Measurements from ENCODE around the gene POLR2J.

The POLR2J gene

DNA sequence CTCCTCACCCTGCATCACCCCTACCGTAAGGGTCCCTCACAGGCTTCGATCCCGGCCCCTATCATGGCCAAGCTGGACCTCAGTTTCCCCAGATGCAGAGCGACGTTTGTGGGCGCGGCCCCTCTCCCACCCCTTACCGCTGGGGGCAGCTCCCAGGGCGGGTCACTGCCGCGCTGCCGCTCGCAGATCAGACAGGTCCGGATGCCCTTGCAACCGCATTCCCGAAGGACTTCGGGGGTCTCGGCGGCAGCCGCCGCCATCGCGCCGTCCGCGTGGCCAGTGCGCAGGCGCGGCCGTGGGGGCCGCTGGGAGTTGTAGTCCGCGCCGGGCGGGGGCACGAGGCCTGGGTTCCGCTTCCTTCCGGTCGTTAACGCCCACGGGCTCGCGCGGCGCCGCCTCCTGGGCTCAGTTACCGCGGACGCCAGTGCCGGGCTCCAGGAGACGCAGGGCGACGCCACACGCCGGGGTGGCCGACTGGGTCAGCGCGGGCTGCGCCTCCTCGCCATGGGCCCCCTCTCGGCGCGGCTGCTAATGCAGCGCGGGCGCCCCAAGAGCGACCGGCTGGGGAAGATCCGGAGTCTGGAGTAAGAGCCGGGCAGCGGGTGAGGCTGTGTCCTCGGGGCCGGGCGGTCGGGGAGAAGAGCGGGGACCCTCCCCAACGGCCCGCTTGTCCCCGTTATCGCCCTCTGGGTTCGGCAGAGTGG lies 14.0 kb downstream of the POLR2J start, which contains the start of the genes ALKBH4 and LRWD1:
Gene ALKBH4, minus strand, starts transcription at position 287 of the 704 bp plus-strand sequence. Its CDS starts 27 bp downstream, at position 260.
Gene LRWD1, plus strand, starts transcription at position 408 of the 704 bp plus-strand sequence. Its CDS starts 97 bp downstream, at position 505.
- TF ChIP-seq GATA3 (IDR thresholded peaks at IDR 0.05; ENCODE audit: low read depth, low read length) (no peak), GATA2 (IDR thresholded peaks at IDR 0.05; ENCODE audit: low read depth, low read length) (0 out of 2 replicates have a peak, but pooled peaks have one; percentile 19)

GRCh38 chr7:102463841-102464576 lies 14.7 kb downstream of the POLR2J start:
- TF ChIP-seq GATA2 (IDR thresholded peaks at IDR 0.05; ENCODE audit: low read depth, low read length) (no peak), GATA3 (IDR thresholded peaks at IDR 0.05; ENCODE audit: low read depth, low read length) (no peak)

- TF ChIP-seq GATA3 (IDR thresholded peaks at IDR 0.05; ENCODE audit: low read depth, low read length), result no peak
- TF ChIP-seq GATA2 (IDR thresholded peaks at IDR 0.05; ENCODE audit: low read depth, low read length), result no peak
These were observed 18.3 kb downstream of the POLR2J start for GRCh38 chr7:102460467-102460866.

DNA sequence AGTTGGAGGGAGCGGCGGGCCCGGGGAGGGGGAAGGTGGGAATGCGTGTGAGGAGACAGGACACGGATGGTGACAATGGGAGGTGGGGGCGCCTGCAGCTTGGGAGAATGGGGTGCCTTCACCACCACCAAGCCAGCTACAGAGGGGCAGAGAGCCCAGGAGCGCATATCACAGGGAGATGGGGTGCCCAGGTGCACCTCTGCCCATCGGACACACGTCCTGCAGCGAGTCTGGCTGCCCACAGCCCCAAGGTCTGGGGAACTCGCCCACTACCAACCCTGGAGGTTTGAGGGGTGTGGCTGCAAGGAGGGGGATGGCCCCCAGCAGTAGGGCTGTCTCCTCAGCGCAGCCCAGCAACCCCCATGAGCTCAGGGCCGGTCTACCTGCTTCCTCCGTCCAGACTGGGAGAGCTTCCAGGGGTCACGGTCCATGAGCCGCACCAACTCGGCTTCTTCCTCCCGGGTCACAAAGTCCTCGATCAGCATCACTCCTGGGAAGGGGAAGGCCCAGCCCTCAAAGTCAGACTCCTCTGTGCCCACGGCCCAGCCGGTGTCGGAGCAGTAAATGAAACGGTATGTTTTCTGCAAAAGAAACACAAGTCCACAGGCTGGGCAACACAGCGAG lies 19.4 kb downstream of the POLR2J start:
- no peak for TF ChIP-seq GATA3 (IDR thresholded peaks at IDR 0.05; ENCODE audit: low read depth, low read length)
- TF ChIP-seq GATA2 (IDR thresholded peaks at IDR 0.05; ENCODE audit: low read depth, low read length), result no peak

- no peak for TF ChIP-seq GATA3 (IDR thresholded peaks at IDR 0.05; ENCODE audit: low read depth, low read length)
- TF ChIP-seq GATA2 (IDR thresholded peaks at IDR 0.05; ENCODE audit: low read depth, low read length), result no peak
These were observed 21.3 kb downstream of the POLR2J start for GRCh38 chr7:102457352-102457924.

DNA sequence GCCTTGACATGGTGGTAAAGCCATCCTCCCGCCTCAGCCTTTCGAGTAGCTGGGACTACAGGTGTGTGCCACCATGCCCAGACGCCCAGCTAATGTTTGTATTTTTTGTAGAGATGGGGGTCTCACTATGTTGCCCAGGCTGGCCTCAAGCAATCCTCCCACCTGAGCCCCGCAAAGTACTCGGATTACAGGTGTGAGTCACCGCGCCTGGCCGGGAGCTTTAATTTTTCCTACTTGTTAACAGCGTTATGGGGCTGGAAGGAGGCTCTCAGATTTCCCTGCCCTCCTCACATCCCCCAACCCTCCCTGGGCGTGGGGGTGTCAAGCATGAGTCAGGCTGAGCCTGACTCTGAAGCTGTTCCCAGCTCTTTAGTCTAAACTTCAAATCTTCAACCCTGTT lies 22.4 kb downstream of the POLR2J start:
- TF ChIP-seq GATA2 (IDR thresholded peaks at IDR 0.05; ENCODE audit: low read depth, low read length) (no peak), GATA3 (IDR thresholded peaks at IDR 0.05; ENCODE audit: low read depth, low read length) (no peak)

DNA sequence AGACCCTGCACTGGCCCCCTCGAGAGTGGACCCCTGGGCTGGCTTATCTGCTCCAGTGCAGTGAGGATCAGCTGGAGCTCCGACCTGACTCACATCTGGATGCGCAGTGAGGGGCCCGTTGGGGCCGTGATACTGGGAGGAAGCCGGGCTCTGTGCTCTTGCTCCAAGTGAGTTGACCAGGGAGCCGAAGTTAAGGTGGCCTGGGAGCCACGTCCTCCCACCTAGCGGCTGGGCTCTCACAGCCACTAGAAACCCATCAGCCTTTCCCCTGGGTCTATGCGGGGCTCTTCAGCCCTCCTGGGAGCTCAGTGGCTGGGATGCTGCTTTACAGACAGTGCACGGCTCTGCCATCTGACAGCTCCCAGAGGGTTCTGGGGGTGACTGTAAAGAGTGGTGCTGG lies 23.1 kb downstream of the POLR2J start:
- TF ChIP-seq GATA2 (IDR thresholded peaks at IDR 0.05; ENCODE audit: low read depth, low read length), result no peak
- no peak for TF ChIP-seq GATA3 (IDR thresholded peaks at IDR 0.05; ENCODE audit: low read depth, low read length)

- TF ChIP-seq GATA2 (IDR thresholded peaks at IDR 0.05; ENCODE audit: low read depth, low read length) (no peak), GATA3 (IDR thresholded peaks at IDR 0.05; ENCODE audit: low read depth, low read length) (no peak)
These were observed 24.3 kb downstream of the POLR2J start for GRCh38 chr7:102454468-102454867.

DNA sequence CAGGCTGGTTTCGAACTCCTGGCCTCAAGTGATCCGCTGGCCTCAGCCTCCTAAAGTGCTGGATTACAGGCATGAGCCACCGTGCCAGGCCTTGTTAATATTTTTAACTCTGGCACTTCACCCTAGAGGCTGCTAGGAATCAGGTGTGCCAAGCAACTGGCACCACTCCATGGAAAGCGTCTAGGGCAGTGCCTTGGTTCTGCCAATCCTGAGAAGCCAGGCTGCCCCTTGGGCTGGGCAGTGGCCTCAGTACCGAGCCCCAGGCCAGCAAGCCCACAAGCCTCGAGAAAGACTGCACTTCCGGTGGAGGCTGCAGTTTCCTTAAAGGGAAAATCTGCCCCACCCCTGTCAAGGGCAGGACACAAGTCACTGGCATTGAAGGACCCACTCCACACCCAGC lies 25.4 kb downstream of the POLR2J start:
- no peak for TF ChIP-seq GATA3 (IDR thresholded peaks at IDR 0.05; ENCODE audit: low read depth, low read length)
- no peak for TF ChIP-seq GATA2 (IDR thresholded peaks at IDR 0.05; ENCODE audit: low read depth, low read length)

GRCh38 chr7:102452451-102452850 lies 26.3 kb downstream of the POLR2J start:
- TF ChIP-seq GATA3 (IDR thresholded peaks at IDR 0.05; ENCODE audit: low read depth, low read length), result no peak
- TF ChIP-seq GATA2 (IDR thresholded peaks at IDR 0.05; ENCODE audit: low read depth, low read length), result no peak

DNA sequence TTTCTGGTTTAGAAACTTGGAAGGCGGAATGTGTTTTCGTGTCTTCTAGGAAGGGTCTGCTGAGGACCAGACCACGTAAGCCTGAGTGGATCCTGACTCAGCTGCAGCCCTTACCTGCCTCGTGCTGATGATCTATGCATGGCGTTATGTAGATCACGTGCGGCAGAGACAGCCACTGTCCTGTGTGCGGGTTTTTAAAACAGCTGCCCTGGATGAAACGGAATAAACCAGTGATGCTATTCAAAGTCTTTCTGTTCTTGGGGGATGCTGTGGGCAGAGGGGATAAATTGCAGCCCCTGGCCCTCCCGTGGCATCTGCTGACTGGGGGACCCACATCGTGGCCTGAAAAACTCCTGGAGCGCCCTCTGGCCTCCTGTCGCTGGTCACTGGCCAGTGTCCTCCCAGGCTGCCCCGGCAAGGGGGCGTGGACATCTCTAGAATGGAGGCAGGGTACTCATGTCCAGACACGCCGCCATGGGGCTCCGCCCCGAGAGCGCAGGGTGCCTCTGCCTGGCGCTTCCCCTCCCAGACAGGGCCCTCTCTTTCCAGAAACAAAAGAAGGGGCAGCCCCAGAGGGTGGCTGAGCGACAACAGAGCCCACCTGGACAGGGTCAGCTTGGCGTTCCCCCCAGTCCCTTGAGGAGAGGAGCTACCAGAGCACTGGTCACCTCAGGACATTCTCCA lies 27.2 kb downstream of the POLR2J start:
- TF ChIP-seq GATA3 (IDR thresholded peaks at IDR 0.05; ENCODE audit: low read depth, low read length) (no peak), GATA2 (IDR thresholded peaks at IDR 0.05; ENCODE audit: low read depth, low read length) (no peak)

GRCh38 chr7:102450242-102450641 lies 28.5 kb downstream of the POLR2J start:
- no peak for TF ChIP-seq GATA2 (IDR thresholded peaks at IDR 0.05; ENCODE audit: low read depth, low read length)
- TF ChIP-seq GATA3 (IDR thresholded peaks at IDR 0.05; ENCODE audit: low read depth, low read length), result no peak

DNA sequence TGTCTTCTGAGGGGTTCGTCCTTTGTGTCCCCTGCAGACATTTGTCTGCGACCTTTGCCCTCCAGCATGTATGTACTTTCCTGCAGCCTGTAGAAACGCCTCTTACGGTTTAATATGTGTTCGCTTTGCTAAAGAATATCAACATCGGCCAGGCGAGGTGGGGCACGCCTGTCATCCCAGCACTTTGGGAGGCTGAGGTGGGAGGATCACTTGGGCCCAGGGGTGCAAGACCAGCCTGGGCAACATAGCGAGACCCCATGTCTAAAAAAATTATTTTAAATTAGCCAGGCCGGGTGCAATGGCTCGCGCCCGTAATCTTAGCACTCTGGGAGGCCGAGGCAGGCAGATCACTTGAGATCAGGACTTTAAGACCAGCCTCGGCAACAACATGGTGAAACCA lies 29.6 kb downstream of the POLR2J start:
- no peak for TF ChIP-seq GATA3 (IDR thresholded peaks at IDR 0.05; ENCODE audit: low read depth, low read length)
- TF ChIP-seq GATA2 (IDR thresholded peaks at IDR 0.05; ENCODE audit: low read depth, low read length), result no peak

Measured in SH-SY5Y (cell line).